CD14-positive monocyte (primary cell): Measurements from ENCODE around the gene GNAI1. TPM values are rescaled to one million over a fixed set of nuclear protein-coding genes. Genes with fewer than 3 reads are reported as not detected.

Experiments
- DNase-seq, 3 donors: peaks; one replicate each; pipeline ENCODE4 v3.0.0-alpha.2; 2011 to 2022
- H2AFZ ChIP-seq: 2 replicates; pipeline ENCODE4 v1.6.0; 2012; ENCODE audit warnings: mild to moderate bottlenecking, low read depth, low read length, inconsistent platforms; ENCODE audit not compliant: insufficient read depth, poor library complexity, severe bottlenecking
- H3K27ac ChIP-seq, 2 donors: 1 replicate in 1 of 2; 2 replicates in 1 of 2; pipeline ENCODE4 v1.5.1; 2012 to 2013; ENCODE audit warnings: low read length in 2 of 2, control low read depth in 1 of 2, inconsistent platforms in 1 of 2, low read depth in 1 of 2, mild to moderate bottlenecking in 1 of 2
- H3K27me3 ChIP-seq, 2 donors: one replicate each; pipeline versions ENCODE4 v1.6.0 to v1.6.1; 2011 to 2013; ENCODE audit warnings: low read length in 2 of 2; ENCODE audit not compliant: control insufficient read depth in 2 of 2, insufficient read depth in 2 of 2
- H3K36me3 ChIP-seq, 2 donors: replicated peaks in 1 of 2; 1 replicate in 1 of 2; 2 replicates in 1 of 2; pipeline versions ENCODE4 v1.5.1 to v1.6.1; 2012 to 2013; ENCODE audit warnings: low read length in 2 of 2, control low read depth in 1 of 2, inconsistent platforms in 1 of 2, mild to moderate bottlenecking in 1 of 2; ENCODE audit not compliant: insufficient read depth in 2 of 2, control insufficient read depth in 1 of 2
- H3K4me1 ChIP-seq, 2 donors: 1 replicate in 1 of 2; 2 replicates in 1 of 2; pipeline versions ENCODE4 v1.5.1 to v1.6.1; 2012 to 2013; ENCODE audit warnings: low read length in 2 of 2, control low read depth in 1 of 2, inconsistent platforms in 1 of 2, mild to moderate bottlenecking in 1 of 2, moderate library complexity in 1 of 2; ENCODE audit not compliant: insufficient read depth in 2 of 2, control insufficient read depth in 1 of 2
- H3K4me2 ChIP-seq: replicated peaks from 2 replicates; pipeline ENCODE3; 2012; ENCODE audit warnings: low read length, moderate library complexity, mild to moderate bottlenecking; ENCODE audit not compliant: poor library complexity, severe bottlenecking; ENCODE audit errors: extremely low read depth
- H3K4me3 ChIP-seq, 3 experiments: fragments of 200-600 bp in 1 of 3; sonication (generic) in 1 of 3; replicated peaks in 1 of 3; 1 replicate in 2 of 3; 2 replicates in 1 of 3; pipeline ENCODE4 v1.5.1; 2011 to 2013; ENCODE audit warnings: low read length in 3 of 3, mild to moderate bottlenecking in 3 of 3, control low read depth in 2 of 3, low read depth in 2 of 3, inconsistent platforms in 1 of 3, moderate library complexity in 1 of 3
- H3K79me2 ChIP-seq: 2 replicates; pipeline ENCODE4 v1.6.0; 2012; ENCODE audit warnings: mild to moderate bottlenecking, control low read depth, inconsistent platforms, low read length, moderate library complexity; ENCODE audit not compliant: insufficient read depth
- H3K9ac ChIP-seq: 2 replicates; pipeline ENCODE4 v1.6.0; 2017; ENCODE audit warnings: low read length, mild to moderate bottlenecking; ENCODE audit not compliant: insufficient read depth, poor library complexity, severe bottlenecking
- H3K9me3 ChIP-seq, 2 donors: replicated peaks in 1 of 2; 1 replicate in 1 of 2; 2 replicates in 1 of 2; pipeline versions ENCODE4 v1.5.1 to v1.6.1; 2012 to 2013; ENCODE audit warnings: low read length in 2 of 2, control low read depth in 1 of 2; ENCODE audit not compliant: control insufficient read depth in 1 of 2, insufficient read depth in 1 of 2
- H4K20me1 ChIP-seq: 2 replicates; pipeline ENCODE4 v1.6.0; 2012; ENCODE audit warnings: mild to moderate bottlenecking, low read length, control low read depth, moderate library complexity; ENCODE audit not compliant: insufficient read depth
- H3K27ac Mint-ChIP-seq, 7 donors: one replicate each; pipeline ENCODE4 v1.8.0; 2020; ENCODE audit warnings: mild to moderate bottlenecking in 7 of 7, mixed read lengths in 7 of 7, moderate library complexity in 6 of 7, inconsistent platforms in 2 of 7
- H3K27me3 Mint-ChIP-seq, 3 donors: one replicate each; pipeline ENCODE4 v1.8.0; 2021 to 2022; ENCODE audit warnings: low read depth in 3 of 3, mild to moderate bottlenecking in 3 of 3, mixed read lengths in 3 of 3, moderate library complexity in 3 of 3, inconsistent platforms in 1 of 3
- H3K36me3 Mint-ChIP-seq, 2 donors: one replicate each; pipeline ENCODE4 v1.8.0; 2020; ENCODE audit warnings: mixed read lengths in 2 of 2, inconsistent platforms in 1 of 2, mild to moderate bottlenecking in 1 of 2
- H3K4me1 Mint-ChIP-seq: one replicate; pipeline ENCODE4 v1.8.0; 2020; ENCODE audit warnings: mild to moderate bottlenecking, mixed read lengths
- H3K4me3 Mint-ChIP-seq, 2 donors: one replicate each; pipeline ENCODE4 v1.8.0; 2020; ENCODE audit warnings: mild to moderate bottlenecking in 2 of 2, mixed read lengths in 2 of 2, moderate library complexity in 1 of 2
- H3K9me3 Mint-ChIP-seq, 7 donors: one replicate each; pipeline ENCODE4 v1.8.0; 2020 to 2022; ENCODE audit warnings: mixed read lengths in 7 of 7, mild to moderate bottlenecking in 6 of 7, moderate library complexity in 6 of 7, inconsistent platforms in 2 of 7
- WGBS: methylation state at CpG from one replicate; pipeline ENCODE4 v1.1.5; 2013; ENCODE audit warnings: missing lambda C conversion rate; ENCODE audit not compliant: insufficient coverage; 5-methylcytosine and 5-hydroxymethylcytosine counted together
- intact Hi-C, 2 donors: fragments of 100-400 bp; cut with micrococcal nuclease; formaldehyde crosslinking; loops; one replicate each; pipeline versions ENCODE4 v1.15.0 to v1.15.1; 2023
- polyA plus RNA-seq, 3 donors: library from polyadenylated mRNA; depleted of rRNA in 1 of 3; unstranded in 2 of 3; stranded (reverse) in 1 of 3; fragments of 300-500 nt in 2 of 3; fragments of >200 nt in 1 of 3; fragmentation: Illumina TruSeq in 2 of 3; gene quantifications; 1 replicate in 2 of 3; 2 replicates in 1 of 3; pipeline ENCODE4 v1.2.3, GENCODE V29; 2012 to 2021
- TF ChIP-seq, protein P1 (sequence below): fragments of 200-600 bp; IDR thresholded peaks from one replicate; pipeline ENCODE4 v1.8.0; 2022; ENCODE audit warnings: antibody characterized with exemption, mild to moderate bottlenecking

GNAI1 gene
- polyA plus RNA-seq, 3 donors: 0.72 to 1.0 (median 0.79) TPM

- no peaks in the 10 kb centered on the region for H4K20me1 ChIP-seq
- no peak overlapping the region for H3K4me2 ChIP-seq
- no peak overlapping the region for H3K27ac Mint-ChIP-seq
- H3K27me3 Mint-ChIP-seq: no peaks in the 10 kb centered on the region
- no peak overlapping the region for H3K27ac ChIP-seq
- no peak overlapping the region for H2AFZ ChIP-seq
- H3K36me3 Mint-ChIP-seq: no peaks in the 10 kb centered on the region
- H3K36me3 ChIP-seq: no peaks in the 10 kb centered on the region
- no peak overlapping the region for H3K9ac ChIP-seq
- H3K79me2 ChIP-seq: no peaks in the 10 kb centered on the region
- intact Hi-C loops: no loop called here
- H3K4me1 Mint-ChIP-seq: peaks cover 4% of the 10 kb centered on the region
- no peaks in the 10 kb centered on the region for H3K9me3 ChIP-seq
- peaks cover 0 to 2% (median 0%) of the 10 kb centered on the region in 7 donors for H3K9me3 Mint-ChIP-seq
- no peaks in the 10 kb centered on the region for H3K4me1 ChIP-seq
- H3K4me3 ChIP-seq: no peak overlapping the region
- no peak overlapping the region for H3K4me3 Mint-ChIP-seq
- WGBS: 100% methylated on average over 1 of the region's 2 CpGs
- no peak for DNase-seq
- H3K27me3 ChIP-seq: no peaks in the 10 kb centered on the region
- TF ChIP-seq, protein P1, sequence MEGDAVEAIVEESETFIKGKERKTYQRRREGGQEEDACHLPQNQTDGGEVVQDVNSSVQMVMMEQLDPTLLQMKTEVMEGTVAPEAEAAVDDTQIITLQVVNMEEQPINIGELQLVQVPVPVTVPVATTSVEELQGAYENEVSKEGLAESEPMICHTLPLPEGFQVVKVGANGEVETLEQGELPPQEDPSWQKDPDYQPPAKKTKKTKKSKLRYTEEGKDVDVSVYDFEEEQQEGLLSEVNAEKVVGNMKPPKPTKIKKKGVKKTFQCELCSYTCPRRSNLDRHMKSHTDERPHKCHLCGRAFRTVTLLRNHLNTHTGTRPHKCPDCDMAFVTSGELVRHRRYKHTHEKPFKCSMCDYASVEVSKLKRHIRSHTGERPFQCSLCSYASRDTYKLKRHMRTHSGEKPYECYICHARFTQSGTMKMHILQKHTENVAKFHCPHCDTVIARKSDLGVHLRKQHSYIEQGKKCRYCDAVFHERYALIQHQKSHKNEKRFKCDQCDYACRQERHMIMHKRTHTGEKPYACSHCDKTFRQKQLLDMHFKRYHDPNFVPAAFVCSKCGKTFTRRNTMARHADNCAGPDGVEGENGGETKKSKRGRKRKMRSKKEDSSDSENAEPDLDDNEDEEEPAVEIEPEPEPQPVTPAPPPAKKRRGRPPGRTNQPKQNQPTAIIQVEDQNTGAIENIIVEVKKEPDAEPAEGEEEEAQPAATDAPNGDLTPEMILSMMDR: no peak
Observed at GRCh38 chr7:80253653-80254052, 119.0 kb downstream of the GNAI1 start.

DNA sequence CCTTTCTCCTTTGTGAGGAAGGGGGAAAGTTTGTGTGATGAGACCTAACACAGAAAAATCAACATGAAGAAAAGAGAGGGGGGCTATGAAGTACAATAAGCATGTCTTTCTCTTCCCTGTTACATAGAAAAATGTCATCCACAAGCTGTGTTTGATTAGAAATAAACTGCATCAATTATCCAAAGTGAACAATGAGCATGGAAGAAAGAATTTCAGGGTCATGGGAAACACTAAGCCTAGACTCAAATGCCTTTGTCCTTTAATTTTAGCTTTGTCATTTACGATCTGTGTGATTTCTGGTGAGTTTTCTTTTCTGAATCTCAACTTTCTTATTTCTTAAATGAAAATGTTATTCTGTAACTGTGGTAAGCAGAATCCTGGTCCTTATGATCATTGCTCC, 121.0 kb downstream of the GNAI1 start:
- Mint-ChIP-seq H3K9me3 (peaks cover 0 to 2% (median 0%) of the 10 kb centered on the region in 7 donors), H3K36me3 (no peaks in the 10 kb centered on the region), H3K27ac (no peak overlapping the region), H3K27me3 (no peaks in the 10 kb centered on the region), H3K4me3 (no peak overlapping the region), H3K4me1 (no peaks in the 10 kb centered on the region)
- H3K4me3 ChIP-seq: no peak overlapping the region
- no peaks in the 10 kb centered on the region for H3K9me3 ChIP-seq
- DNase-seq: no peak
- H3K4me2 ChIP-seq: no peak overlapping the region
- intact Hi-C loops: no loop called here
- TF ChIP-seq, protein P1: no peak
- no CpG with 5 or more reads among the region's 1 CpG for WGBS
- no peak overlapping the region for H3K27ac ChIP-seq
- H3K9ac ChIP-seq: no peak overlapping the region
- H3K36me3 ChIP-seq: no peaks in the 10 kb centered on the region
- no peaks in the 10 kb centered on the region for H3K27me3 ChIP-seq
- no peaks in the 10 kb centered on the region for H3K4me1 ChIP-seq
- no peaks in the 10 kb centered on the region for H4K20me1 ChIP-seq
- no peaks in the 10 kb centered on the region for H3K79me2 ChIP-seq
- H2AFZ ChIP-seq: no peak overlapping the region
